ENCODE data around the gene HDGF.

DNA sequence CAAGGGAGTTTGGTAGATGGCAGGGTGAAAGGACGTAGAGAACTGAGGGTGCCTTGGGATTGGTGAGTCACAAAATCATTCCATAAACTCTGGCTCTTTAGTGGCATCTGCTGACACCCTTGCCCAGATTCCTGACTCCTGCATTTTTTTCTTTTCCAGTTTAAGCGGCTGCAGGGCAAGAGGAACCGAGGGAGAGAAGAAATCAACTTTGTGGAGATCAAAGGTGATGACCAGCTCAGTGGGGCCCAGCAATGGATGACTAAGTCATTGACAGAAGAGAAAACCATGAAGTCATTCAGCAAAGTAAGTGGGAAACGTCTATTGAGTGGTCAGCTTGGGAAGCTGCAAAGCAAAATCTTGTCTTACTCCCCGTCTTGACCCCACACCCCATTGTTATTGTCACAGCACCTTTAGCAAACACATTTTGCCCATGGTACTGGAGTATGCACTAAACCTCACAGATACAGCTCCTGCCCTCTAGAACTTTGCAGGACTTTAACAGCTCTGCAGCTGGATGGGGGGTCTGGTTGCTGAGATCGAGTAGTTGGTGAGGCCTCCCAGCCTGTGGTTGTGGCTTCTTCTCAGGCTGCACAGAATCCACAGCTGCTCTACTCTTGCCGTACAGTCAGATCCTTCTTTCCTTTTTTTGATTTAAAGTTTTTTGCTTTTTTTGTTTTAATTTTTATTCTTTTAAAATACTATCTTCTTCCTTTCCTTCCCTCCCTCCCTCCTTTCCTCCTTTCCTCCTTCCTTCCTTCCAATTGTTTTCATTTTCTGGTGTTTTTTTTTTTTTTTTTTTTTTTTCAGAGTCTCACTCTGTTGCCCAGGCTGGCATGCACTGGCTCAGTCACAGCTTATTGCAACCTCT is 43.3 kb upstream of the HDGF start:
- no peak for TF ChIP-seq POLR2A (IDR thresholded peaks at IDR 0.05)
- TF ChIP-seq, protein P1, sequence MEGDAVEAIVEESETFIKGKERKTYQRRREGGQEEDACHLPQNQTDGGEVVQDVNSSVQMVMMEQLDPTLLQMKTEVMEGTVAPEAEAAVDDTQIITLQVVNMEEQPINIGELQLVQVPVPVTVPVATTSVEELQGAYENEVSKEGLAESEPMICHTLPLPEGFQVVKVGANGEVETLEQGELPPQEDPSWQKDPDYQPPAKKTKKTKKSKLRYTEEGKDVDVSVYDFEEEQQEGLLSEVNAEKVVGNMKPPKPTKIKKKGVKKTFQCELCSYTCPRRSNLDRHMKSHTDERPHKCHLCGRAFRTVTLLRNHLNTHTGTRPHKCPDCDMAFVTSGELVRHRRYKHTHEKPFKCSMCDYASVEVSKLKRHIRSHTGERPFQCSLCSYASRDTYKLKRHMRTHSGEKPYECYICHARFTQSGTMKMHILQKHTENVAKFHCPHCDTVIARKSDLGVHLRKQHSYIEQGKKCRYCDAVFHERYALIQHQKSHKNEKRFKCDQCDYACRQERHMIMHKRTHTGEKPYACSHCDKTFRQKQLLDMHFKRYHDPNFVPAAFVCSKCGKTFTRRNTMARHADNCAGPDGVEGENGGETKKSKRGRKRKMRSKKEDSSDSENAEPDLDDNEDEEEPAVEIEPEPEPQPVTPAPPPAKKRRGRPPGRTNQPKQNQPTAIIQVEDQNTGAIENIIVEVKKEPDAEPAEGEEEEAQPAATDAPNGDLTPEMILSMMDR (IDR thresholded peaks at IDR 0.05), result no peak

Data from body of pancreas (tissue), 4 donors.